DMS79 treated with DMSO at 0.1 percent for 48 hours (cell line): ENCODE measurements around the gene BMP4.
"Not testable (repeated sequence)": the region's sequence is repeated elsewhere in the genome, so short reads cannot be mapped to it uniquely, and the experiment has no call there.

ENCODE experiments used
- DNase-seq: peaks from one replicate; lab custom pipeline; 2025; lab: John Stamatoyannopoulos, UW

BMP4 gene

DNA sequence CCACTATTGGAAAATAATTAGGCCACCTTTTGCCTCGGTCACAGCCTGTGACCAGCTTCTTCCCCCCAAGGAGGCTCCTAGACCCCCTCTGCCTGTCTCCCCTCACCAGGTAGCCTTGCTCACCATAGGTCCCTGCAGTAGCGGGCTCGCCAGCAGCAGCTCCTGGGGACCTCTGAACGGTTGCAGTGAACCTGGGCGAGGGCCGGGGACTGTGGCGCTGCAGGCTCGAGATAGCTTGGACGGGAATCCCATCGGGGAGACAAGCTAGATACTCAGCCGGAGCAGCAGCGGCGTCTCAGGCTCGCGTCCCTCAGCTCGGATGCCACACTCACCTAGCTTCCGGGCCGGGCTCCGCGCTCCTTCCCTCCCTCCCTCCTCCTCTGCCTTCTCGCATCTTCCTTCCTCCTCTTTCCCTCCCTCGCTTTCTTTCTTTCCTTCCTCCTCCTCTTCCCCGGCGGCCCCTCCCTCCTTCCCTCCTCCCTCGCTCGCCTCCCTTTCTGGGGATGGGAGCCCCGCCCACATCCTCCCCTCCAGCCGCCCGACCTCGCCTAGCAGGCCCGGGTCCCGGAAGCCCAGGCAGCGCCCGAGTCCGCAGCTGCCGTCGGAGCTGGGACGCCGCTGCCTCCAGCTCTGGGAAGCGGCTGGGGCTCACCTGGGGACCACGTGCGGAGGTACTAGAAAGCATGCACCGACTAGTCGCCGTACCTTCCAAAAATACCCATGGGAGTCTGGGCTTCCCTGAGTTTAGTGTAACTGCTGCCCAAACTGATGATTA is at the start of gene BMP4:
Gene BMP4, minus strand, starts transcription at position 399 of the 775 bp plus-strand sequence. CDS start 4,603 bp downstream, outside the sequence.
- peak; percentile 92 for DNase-seq

DNA sequence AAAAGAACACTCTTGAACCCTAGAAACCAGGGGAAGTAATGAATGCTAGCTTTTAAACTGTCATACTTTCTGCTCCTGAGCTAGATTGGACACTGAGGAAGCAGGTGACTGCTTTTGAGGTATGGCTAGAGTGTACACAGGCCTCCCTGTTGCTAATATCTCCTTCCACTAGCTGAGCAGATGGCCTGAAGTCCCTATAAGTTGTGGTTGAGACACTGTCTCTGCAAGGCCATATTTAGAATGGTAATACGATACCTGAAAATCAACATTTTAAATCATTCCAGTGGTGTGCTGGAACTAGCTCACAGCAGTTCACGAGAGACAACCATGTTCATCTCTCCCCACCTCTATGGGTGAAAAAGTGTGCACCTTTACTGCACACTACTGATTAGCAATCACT is 46.4 kb upstream of the BMP4 start:
- no peak for DNase-seq

GRCh38 chr14:54002653-54003052 is 46.0 kb upstream of the BMP4 start:
- DNase-seq = no peak

DNA sequence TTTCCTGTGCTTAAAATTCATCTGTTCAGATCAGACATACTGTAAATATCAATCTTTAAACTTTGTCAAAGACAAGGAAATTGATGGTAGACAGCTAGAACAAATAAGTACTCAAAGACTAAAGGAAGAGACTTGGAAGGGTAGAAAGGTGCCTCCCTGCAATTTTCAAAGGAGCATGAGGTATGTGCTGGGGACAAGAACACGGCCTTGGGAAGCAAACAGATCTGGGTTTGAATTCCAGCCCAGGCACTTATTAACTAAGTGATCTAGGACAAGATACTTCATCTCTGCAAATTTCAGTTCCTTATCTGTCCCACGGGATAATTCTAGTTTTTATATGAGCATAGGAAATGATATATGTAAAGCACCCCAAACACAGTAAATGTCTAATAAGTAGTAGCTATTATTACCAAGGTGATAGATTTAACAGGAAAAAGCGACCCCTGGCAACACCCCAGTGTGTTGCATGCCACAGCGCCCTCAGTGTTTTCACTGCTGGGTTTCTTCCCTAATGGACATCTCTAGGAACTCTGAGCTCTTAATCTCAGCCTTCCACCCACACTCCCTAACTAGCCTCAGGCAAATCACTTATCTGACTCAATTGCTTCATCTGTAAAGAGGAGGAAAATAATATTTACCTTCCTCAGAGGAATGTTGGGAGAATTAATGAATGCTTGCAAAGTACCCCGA is 44.7 kb upstream of the BMP4 start:
- no peak for DNase-seq

- DNase-seq = no peak
Measured at GRCh38 chr14:54000341-54000811, 43.8 kb upstream of the BMP4 start.

DNA sequence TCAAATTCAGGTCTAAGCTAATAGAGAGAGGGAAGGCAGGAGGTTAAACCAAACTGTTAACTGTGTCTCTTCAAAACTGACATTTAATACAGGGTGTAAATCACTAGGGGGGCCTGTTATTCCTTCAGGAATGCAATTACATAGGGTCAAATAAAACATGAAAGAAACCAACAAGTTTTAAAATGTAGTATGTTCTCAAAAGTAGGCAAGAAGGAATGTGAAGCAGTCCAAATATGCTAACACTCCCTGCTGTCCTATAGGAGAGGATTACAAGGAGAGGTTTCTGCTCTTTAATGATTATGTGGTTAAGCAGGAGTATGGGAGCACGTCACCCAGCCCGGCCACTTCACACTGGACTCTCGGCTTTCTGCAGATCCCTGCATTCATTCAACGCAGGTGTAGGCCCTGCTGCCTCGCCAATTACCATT is 42.5 kb upstream of the BMP4 start:
- DNase-seq = no peak

DNA sequence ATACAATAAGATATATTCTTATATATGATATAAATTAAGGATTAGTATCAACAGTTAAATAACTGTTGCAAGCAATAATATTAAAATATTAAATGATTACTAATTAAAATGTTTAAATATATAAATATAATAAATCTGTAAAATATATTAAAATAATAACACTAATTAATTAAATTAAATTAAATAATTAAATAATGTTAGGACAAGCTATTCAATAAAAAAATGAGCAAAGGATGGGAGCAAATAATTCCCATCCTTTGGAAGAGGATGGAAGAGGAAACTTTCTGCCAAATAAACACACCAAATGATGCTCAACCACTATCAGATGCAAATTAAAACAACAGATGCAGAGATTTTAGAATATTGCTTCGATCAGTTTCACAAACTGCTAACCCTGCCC is 39.4 kb upstream of the BMP4 start:
- DNase-seq = no peak

DNA sequence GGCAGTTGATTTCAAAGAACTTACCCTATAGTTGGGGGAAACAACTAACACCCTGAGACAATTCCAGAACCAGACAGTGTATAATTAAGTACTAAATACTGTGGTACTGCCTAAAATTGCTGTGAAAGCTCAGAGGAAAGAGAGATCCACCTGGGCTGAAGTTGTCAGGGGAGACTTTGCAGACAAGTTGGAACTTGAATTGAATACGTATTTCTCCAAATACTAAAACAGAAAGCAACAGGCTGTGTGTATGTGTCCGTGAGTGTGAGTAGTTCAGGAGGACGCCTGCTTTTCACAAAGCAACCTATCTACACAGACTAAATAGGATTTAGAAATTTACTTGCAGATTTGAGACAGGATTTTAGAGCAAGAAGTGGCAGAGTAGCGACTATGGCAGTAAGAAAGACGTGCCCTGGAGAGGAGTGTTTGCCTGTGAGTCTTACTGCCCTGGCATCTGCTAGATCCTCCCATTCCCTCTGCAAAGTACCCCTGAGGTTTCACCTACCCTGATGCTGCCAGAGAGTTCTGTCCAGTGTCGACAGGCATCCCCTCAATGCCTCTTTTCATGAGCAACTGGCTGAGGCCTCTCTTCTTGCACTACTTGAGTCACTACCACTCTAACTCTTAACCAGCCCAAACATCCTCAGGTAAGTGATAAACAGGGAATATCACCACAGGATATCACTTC is 37.4 kb upstream of the BMP4 start:
- DNase-seq = no peak

DNA sequence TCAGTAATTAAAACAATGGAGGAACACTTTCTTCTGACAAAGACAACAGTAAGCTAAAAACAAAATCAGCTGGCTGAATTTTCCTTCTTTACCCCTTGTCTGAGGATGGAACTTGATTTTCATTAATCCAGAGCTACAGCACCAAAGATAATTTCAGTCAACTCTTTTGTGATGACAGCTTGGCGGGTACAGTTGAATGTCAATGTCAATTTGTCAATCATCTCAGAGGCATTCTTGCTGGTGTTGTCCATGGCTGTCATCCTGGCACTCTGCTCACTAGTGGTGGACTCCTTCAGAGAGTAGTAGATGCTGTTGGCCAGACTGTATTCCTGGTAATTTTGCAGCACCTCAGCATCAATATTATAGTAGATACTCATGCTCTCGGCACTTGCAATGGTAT is 34.4 kb upstream of the BMP4 start:
- no peak for DNase-seq

DNA sequence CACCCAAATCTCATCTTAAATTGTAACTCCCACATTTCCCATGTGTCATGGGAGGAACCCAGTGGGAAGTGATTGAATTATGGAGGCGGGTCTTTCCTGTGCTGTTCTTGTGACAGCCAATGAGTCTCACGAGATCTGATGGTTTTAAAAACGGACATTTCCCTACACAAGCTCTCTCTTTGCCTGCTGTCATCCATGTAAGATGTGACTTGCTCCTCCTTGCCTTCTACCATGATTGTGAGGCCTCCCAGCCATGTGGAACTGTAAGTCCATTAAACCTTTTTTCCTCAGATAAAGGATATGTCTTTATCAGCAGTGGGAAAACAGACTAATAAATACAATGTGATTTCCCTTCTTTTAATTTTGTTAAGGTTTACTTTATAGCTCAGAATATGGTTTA is 30.1 kb upstream of the BMP4 start:
- DNase-seq = not testable (repeated sequence)

DNA sequence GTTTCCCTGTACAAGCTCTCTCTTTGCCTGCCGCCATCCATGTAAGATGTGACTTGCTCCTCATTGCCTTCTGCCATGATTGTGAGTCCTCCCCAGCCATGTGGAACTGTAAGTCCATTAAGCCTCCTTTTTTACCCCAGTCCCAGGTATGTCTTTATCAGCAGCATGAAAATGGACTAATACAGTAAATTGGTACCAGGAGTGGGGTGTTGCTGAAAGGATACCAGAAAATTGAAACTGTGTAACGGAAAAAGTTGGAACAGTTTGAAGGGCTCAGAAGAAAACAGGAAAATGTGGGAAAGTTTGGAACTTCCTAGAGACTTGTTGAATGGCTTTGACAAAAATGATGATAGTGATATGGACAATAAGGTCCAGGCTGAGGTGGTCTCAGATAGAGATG is 28.3 kb upstream of the BMP4 start:
- not testable (repeated sequence) for DNase-seq

DNA sequence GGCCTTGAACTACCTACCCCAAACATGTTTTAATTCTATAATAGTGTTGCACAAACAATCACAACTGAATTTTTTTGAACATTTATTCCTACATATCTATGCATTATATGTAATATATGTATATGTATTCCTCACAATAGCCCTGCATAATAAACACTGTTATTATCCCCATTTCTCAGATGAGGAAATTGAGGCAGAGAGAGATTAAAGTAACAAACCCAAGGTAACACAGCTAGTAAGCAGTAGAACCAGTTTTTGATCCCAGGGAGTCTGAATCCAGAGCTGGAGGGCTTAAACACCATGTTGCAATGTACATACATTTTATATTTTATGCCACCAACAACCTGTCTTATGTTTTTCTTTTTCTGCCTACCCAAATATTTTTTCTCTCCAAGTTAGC is 26.5 kb upstream of the BMP4 start:
- no peak for DNase-seq

DNA sequence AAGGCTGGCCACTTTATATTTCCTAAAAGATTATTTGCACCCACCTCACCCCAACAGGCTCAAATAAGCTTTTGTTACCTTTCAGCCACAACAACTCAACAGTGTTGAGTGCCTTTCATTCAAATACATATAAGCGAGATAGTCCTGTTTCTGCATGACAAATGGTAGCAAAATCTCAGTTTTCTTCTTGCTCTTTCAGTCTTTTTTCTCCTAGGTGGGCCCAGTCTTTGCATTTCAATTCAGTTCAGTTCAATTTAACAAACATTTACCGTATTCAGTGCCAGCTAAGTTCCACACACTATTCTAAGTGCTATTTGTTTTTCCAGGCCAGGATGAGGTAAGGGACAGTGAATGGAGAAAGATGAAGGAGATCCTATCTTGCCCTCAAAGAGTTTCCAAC is 25.9 kb upstream of the BMP4 start:
- no peak for DNase-seq

DNA sequence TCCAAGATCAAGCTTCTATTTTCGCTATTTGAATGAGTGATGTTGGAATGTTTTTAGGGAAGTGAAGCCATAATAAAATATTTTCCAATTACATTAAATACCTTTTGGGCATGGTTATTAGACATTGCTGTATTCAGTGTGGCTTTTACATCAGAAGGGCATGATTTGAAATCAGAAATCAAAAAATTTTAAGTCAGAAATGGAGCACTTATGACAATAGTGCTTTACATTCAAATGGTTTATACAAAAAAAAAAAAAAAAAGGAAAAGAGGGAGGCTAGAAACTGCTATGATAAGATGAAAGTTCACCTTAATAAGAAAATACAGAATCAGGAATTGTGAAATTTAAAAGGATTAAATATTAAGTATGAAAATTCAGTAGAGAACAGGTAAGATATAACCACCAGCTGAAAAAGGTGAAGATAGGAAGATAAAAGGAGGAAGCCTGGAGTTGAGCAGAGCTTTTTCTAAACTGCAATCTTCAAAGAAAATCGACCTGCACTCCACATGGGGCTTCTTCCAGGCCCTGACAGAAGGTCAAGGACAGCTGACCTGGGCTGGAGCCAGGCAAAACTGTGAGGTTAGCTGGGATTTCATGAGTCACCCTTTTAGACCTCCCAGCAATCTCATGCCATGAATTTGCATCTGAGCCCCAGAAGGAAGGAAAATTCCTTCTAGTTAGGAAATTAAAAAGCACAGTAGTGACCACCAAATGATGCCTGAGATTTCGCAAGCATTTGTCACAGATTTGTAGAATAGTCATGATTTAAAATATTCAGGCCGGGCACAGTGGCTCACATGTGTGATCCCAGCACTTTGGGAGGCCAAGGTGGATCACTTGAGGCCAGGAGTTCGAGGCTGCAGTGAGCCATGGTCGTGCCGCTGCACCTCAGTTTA is 23.4 kb upstream of the BMP4 start:
- no peak for DNase-seq

GRCh38 chr14:53979113-53979681 is 22.6 kb upstream of the BMP4 start:
- no peak for DNase-seq

DNA sequence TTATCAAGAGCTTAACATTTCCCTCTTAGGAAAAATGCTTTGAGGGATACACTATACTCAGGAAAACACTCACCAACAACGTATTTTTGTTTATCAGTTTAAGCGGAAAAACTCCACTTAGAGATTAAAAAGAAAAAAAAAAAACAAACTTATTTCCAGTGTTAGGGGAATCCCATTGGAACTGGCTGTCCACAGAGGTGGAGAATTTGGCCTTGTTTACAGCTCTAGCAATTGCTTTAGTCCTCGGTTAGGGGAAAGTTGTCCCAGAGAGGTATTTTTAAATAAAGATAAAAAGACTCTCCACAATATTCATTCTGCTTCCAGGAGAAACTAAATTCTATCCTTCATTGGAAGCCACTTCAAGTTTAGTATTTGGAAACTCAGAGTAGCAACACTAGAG is 21.6 kb upstream of the BMP4 start:
- no peak for DNase-seq

- no peak for DNase-seq
Measured at GRCh38 chr14:53975444-53975843, 18.8 kb upstream of the BMP4 start.

DNA sequence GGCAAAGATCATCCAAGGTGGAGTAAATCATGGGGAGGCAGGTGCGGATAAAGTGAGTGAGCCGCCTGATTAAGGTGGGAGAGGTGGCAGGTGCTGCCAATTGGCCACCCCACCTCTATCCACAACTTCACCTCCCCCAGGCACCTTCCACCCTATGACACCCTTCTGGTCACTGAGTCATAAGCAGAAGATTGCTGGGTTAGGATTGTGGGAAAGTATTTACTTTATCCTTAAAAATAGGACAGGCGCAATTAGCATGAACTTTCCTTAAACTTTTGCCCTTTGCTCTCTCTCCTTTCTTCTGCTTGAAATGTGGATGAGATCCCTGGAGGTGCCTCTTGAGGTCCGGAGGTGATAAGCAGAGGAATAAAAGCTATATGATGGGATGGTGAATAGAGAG is 14.9 kb upstream of the BMP4 start:
- no peak for DNase-seq

DNA sequence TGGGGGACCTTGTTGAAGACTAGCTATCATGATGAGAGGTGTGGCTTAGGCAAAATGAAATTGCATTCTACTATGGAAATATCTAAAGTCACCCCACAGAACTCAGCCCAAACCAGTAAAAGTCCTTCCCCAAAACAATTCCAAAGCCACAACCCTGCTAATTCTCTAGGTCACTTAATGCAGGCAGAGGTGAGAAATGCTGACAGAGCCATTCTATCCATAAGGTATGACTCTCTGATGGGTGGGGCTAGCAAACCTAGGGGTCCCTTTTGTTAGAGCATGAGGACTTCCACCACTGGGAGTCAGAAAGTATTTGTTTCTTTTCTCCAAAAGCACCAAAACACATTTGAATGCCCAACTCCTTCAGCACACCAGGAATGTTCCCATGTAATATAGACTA is 12.7 kb upstream of the BMP4 start:
- no peak for DNase-seq

DNA sequence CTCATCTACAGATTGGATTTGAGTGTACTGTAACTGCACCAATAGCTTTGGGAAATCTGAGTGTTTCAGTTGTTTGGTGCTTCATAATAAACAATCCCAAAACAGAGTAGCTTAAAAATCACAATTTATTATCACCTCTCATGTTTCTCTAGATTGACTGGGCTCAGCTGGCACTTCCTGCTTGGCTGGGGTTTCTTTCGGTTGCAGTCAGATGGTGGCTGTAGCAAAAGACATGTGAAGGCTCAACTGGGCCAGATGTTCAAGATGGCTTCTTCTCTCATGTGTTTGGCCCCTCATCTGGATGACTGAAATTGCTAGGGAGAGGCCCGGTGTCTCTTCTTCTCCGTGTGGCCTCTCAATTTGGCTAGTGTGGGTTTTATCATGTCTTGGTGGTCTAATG is 12.1 kb upstream of the BMP4 start:
- no peak for DNase-seq

DNA sequence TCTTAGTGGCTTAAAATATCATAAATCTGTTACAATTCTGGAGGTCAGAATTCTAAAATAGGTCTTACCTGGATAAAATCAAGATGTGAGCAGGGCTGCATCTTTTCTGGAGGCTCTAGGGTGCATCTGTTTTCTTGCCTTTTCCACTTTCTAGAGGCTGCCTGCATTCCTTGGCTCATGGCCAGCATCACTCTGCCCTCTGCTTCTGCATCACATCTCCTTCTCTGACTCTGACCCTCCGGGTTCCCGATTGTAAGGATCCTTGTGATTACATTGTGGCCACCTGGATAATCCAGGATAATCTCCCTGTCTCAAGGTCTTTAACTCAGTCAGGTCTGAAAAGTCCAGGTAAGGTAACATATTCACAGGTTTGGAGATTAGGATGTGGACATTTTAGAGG is 11.0 kb upstream of the BMP4 start:
- no peak for DNase-seq

DNA sequence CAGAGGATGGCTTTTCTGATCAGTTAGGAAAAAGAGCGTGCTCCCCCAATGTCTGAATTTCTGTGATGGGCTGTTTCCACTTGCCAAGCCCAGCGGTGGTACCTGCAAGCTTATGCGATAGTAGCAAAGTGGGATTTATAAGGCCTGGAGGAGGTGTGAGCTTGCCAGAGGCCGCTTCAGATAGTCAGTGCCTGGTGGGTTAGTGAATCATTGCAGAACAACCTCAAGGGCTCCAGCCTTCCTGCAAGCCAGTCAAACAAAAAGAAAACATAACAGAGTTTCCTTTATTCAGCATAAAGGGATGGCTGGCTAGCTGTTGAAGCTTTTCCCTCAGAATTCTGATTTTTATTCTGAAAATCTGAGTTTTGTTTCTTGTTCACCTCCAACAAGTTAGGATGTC is 7.6 kb upstream of the BMP4 start:
- no peak for DNase-seq
